ENCODE results near the gene GHRHR. TPM values are rescaled to one million over a fixed set of nuclear protein-coding genes. Genes with fewer than 3 reads are reported as not detected.

GHRHR gene
- total RNA-seq, 1 donor from 2014 or later, result not detected

- intact Hi-C loops (cut with micrococcal nuclease), result loop anchor here (1.0 kb wide), 2 partner anchors 36 to 174 kb away; no protein-coding TSS in a partner anchor
- Mint-ChIP-seq H3K4me1 (ENCODE audit: low read depth) (peaks cover 16% of the 10 kb centered on the region), H3K9me3 (no peaks in the 10 kb centered on the region), H3K27me3 (ENCODE audit: insufficient read depth) (peaks cover 14% of the 10 kb centered on the region), H3K4me3 (no peak overlapping the region), H3K36me3 (ENCODE audit: low read depth) (no peaks in the 10 kb centered on the region), H3K27ac (peak overlapping the region; percentile 79)
- peak; percentile 67 for DNase-seq (ENCODE audit: low spot score)
Observed at GRCh38 chr7:30974605-30975255, 11.0 kb downstream of the GHRHR start.

GRCh38 chr7:30975256-30975899 is 11.6 kb downstream of the GHRHR start:
- Mint-ChIP-seq H3K27me3 (ENCODE audit: insufficient read depth) (peaks cover 14% of the 10 kb centered on the region), H3K36me3 (ENCODE audit: low read depth) (no peaks in the 10 kb centered on the region), H3K27ac (no peak overlapping the region), H3K4me1 (ENCODE audit: low read depth) (peaks cover 16% of the 10 kb centered on the region), H3K4me3 (no peak overlapping the region), H3K9me3 (no peaks in the 10 kb centered on the region)
- intact Hi-C loops (cut with micrococcal nuclease), result loop anchor here (1.0 kb wide), 1 partner anchor 175 kb away; no protein-coding TSS in a partner anchor
- DNase-seq (ENCODE audit: low spot score), result no peak

- DNase-seq (ENCODE audit: low spot score), result no peak
- intact Hi-C loops (cut with micrococcal nuclease), result no loop called here
- H3K27ac Mint-ChIP-seq, result no peak overlapping the region
- no peaks in the 10 kb centered on the region for H3K36me3 Mint-ChIP-seq (ENCODE audit: low read depth)
- peaks cover 16% of the 10 kb centered on the region for H3K4me1 Mint-ChIP-seq (ENCODE audit: low read depth)
- peaks cover 14% of the 10 kb centered on the region for H3K27me3 Mint-ChIP-seq (ENCODE audit: insufficient read depth)
- H3K4me3 Mint-ChIP-seq, result no peak overlapping the region
- H3K9me3 Mint-ChIP-seq, result no peaks in the 10 kb centered on the region
Observed at GRCh38 chr7:30976381-30976780, 12.6 kb downstream of the GHRHR start.

- peaks cover 16% of the 10 kb centered on the region for H3K4me1 Mint-ChIP-seq (ENCODE audit: low read depth)
- H3K9me3 Mint-ChIP-seq, result no peaks in the 10 kb centered on the region
- no peaks in the 10 kb centered on the region for H3K36me3 Mint-ChIP-seq (ENCODE audit: low read depth)
- H3K27ac Mint-ChIP-seq, result no peak overlapping the region
- intact Hi-C loops (cut with micrococcal nuclease), result no loop called here
- H3K27me3 Mint-ChIP-seq (ENCODE audit: insufficient read depth), result peaks cover 11% of the 10 kb centered on the region
- H3K4me3 Mint-ChIP-seq, result no peak overlapping the region
- no peak for DNase-seq (ENCODE audit: low spot score)
Observed at GRCh38 chr7:30977222-30977621, 13.5 kb downstream of the GHRHR start.

- H3K27ac Mint-ChIP-seq, result no peak overlapping the region
- intact Hi-C loops (cut with micrococcal nuclease), result no loop called here
- DNase-seq (ENCODE audit: low spot score), result no peak
- H3K36me3 Mint-ChIP-seq (ENCODE audit: low read depth), result no peaks in the 10 kb centered on the region
- H3K4me3 Mint-ChIP-seq, result no peak overlapping the region
- H3K9me3 Mint-ChIP-seq, result no peaks in the 10 kb centered on the region
- peaks cover 13% of the 10 kb centered on the region for H3K27me3 Mint-ChIP-seq (ENCODE audit: insufficient read depth)
- peaks cover 17% of the 10 kb centered on the region for H3K4me1 Mint-ChIP-seq (ENCODE audit: low read depth)
Observed at GRCh38 chr7:30977896-30978564, 14.3 kb downstream of the GHRHR start.

- no peaks in the 10 kb centered on the region for H3K9me3 Mint-ChIP-seq
- intact Hi-C loops (cut with micrococcal nuclease), result no loop called here
- peaks cover 20% of the 10 kb centered on the region for H3K27me3 Mint-ChIP-seq (ENCODE audit: insufficient read depth)
- no peak for DNase-seq (ENCODE audit: low spot score)
- no peak overlapping the region for H3K4me3 Mint-ChIP-seq
- peaks cover 22% of the 10 kb centered on the region for H3K4me1 Mint-ChIP-seq (ENCODE audit: low read depth)
- H3K27ac Mint-ChIP-seq, result no peak overlapping the region
- H3K36me3 Mint-ChIP-seq (ENCODE audit: low read depth), result no peaks in the 10 kb centered on the region
Observed at GRCh38 chr7:30979027-30979426, 15.3 kb downstream of the GHRHR start.

GRCh38 chr7:30980194-30980593 is 16.4 kb downstream of the GHRHR start:
- intact Hi-C loops (cut with micrococcal nuclease), result no loop called here
- no peaks in the 10 kb centered on the region for H3K36me3 Mint-ChIP-seq (ENCODE audit: low read depth)
- H3K27me3 Mint-ChIP-seq (ENCODE audit: insufficient read depth), result peaks cover 30% of the 10 kb centered on the region
- H3K4me1 Mint-ChIP-seq (ENCODE audit: low read depth), result peaks cover 12% of the 10 kb centered on the region
- H3K4me3 Mint-ChIP-seq, result no peak overlapping the region
- no peak for DNase-seq (ENCODE audit: low spot score)
- no peaks in the 10 kb centered on the region for H3K9me3 Mint-ChIP-seq
- no peak overlapping the region for H3K27ac Mint-ChIP-seq

- no peak overlapping the region for H3K4me3 Mint-ChIP-seq
- H3K27me3 Mint-ChIP-seq (ENCODE audit: insufficient read depth), result peaks cover 31% of the 10 kb centered on the region
- intact Hi-C loops (cut with micrococcal nuclease), result no loop called here
- H3K27ac Mint-ChIP-seq, result no peak overlapping the region
- H3K36me3 Mint-ChIP-seq (ENCODE audit: low read depth), result no peaks in the 10 kb centered on the region
- peaks cover 15% of the 10 kb centered on the region for H3K4me1 Mint-ChIP-seq (ENCODE audit: low read depth)
- no peak for DNase-seq (ENCODE audit: low spot score)
- no peaks in the 10 kb centered on the region for H3K9me3 Mint-ChIP-seq
Observed at GRCh38 chr7:30980751-30981150, 17.0 kb downstream of the GHRHR start.

- H3K27me3 Mint-ChIP-seq (ENCODE audit: insufficient read depth), result peaks cover 28% of the 10 kb centered on the region
- H3K4me3 Mint-ChIP-seq, result no peak overlapping the region
- no peaks in the 10 kb centered on the region for H3K36me3 Mint-ChIP-seq (ENCODE audit: low read depth)
Observed at GRCh38 chr7:30983042-30983913, 19.5 kb downstream of the GHRHR start.

GRCh38 chr7:30983914-30984247 is 20.1 kb downstream of the GHRHR start:
- Mint-ChIP-seq H3K27ac (no peak overlapping the region), H3K27me3 (ENCODE audit: insufficient read depth) (peaks cover 28% of the 10 kb centered on the region), H3K36me3 (ENCODE audit: low read depth) (no peaks in the 10 kb centered on the region), H3K9me3 (no peaks in the 10 kb centered on the region), H3K4me3 (no peak overlapping the region), H3K4me1 (ENCODE audit: low read depth) (peaks cover 18% of the 10 kb centered on the region)
- no peak for DNase-seq (ENCODE audit: low spot score)
- intact Hi-C loops (cut with micrococcal nuclease), result loop anchor here (1.0 to 2.0 kb wide), 2 partner anchors 138 to 183 kb away; no protein-coding TSS in a partner anchor

More at GRCh38 chr7:30983042-30983913, 19.5 kb downstream of the GHRHR start:
- intact Hi-C loops (cut with micrococcal nuclease), result loop anchor here (1.0 to 2.0 kb wide), 2 partner anchors 139 to 182 kb away; no protein-coding TSS in a partner anchor
- Mint-ChIP-seq H3K4me1 (ENCODE audit: low read depth) (peaks cover 18% of the 10 kb centered on the region), H3K9me3 (no peaks in the 10 kb centered on the region), H3K27ac (no peak overlapping the region)
- peak; percentile 63 for DNase-seq (ENCODE audit: low spot score)

GRCh38 chr7:30984359-30985107 is 20.8 kb downstream of the GHRHR start:
- Mint-ChIP-seq H3K9me3 (no peaks in the 10 kb centered on the region), H3K27me3 (ENCODE audit: insufficient read depth) (peaks cover 28% of the 10 kb centered on the region), H3K36me3 (ENCODE audit: low read depth) (no peaks in the 10 kb centered on the region), H3K27ac (no peak overlapping the region), H3K4me3 (no peak overlapping the region), H3K4me1 (ENCODE audit: low read depth) (peaks cover 18% of the 10 kb centered on the region)
- intact Hi-C loops (cut with micrococcal nuclease), result no loop called here
- no peak for DNase-seq (ENCODE audit: low spot score)

- no peaks in the 10 kb centered on the region for H3K36me3 Mint-ChIP-seq (ENCODE audit: low read depth)
- no peaks in the 10 kb centered on the region for H3K9me3 Mint-ChIP-seq
- H3K4me3 Mint-ChIP-seq, result no peak overlapping the region
Observed at GRCh38 chr7:30985756-30986155, 22.0 kb downstream of the GHRHR start.

More at GRCh38 chr7:30985756-30986155, 22.0 kb downstream of the GHRHR start:
- DNase-seq (ENCODE audit: low spot score), result no peak
- peaks cover 27% of the 10 kb centered on the region for H3K27me3 Mint-ChIP-seq (ENCODE audit: insufficient read depth)
- peaks cover 18% of the 10 kb centered on the region for H3K4me1 Mint-ChIP-seq (ENCODE audit: low read depth)
- intact Hi-C loops (cut with micrococcal nuclease), result no loop called here
- no peak overlapping the region for H3K27ac Mint-ChIP-seq

Measured in activated T-helper 1 cell treated with anti-CD3 and anti-CD28 coated beads, Interleukin-12 subunit alpha, Interleukin-12 subunit beta, Interleukin-2, Interleukin-4 antibody, amounts not matched to agents 30 ng/mL and 10 ng/mL and 1 ng/mL, durations not matched to agents 14 hours and 24 hours and 36 hours (primary cell).